K562 (cell line): ENCODE data around the gene FGR. TPM values are rescaled to one million over a fixed set of nuclear protein-coding genes. Genes with fewer than 3 reads are reported as not detected.
A peak's percentile ranks its signal among the peaks of the same experiment; 100 is the strongest.

ENCODE experiments used
- BCLAF1 ChIP-seq, 2 experiments: fragments of 450-650 bp in 1 of 2; IDR thresholded peaks; 2 replicates each; pipeline ENCODE4 v1.6.1; 2011 to 2017; ENCODE audit warnings: low read depth in 2 of 2, antibody characterized with exemption in 1 of 2, borderline replicate concordance in 1 of 2, low read length in 1 of 2, mild to moderate bottlenecking in 1 of 2, mixed read lengths in 1 of 2; ENCODE audit not compliant: control insufficient read depth in 1 of 2
- BRD4 ChIP-seq: fragments of 200-600 bp; sonication (generic); IDR thresholded peaks from 2 replicates; pipeline ENCODE4 v1.6.1; 2017; ENCODE audit warnings: inconsistent platforms
- BRF1 ChIP-seq: IDR thresholded peaks from 3 replicates; pipeline ENCODE4 v1.6.1; 2011; ENCODE audit warnings: borderline replicate concordance, mild to moderate bottlenecking; ENCODE audit not compliant: insufficient read length; ENCODE audit errors: extremely low read depth
- EHMT2 ChIP-seq: fragments of 450-650 bp; IDR thresholded peaks from 2 replicates; pipeline ENCODE4 v1.6.1; 2018; ENCODE audit warnings: antibody characterized with exemption
- EZH2 ChIP-seq: IDR thresholded peaks from 2 replicates; pipeline ENCODE4 v1.6.1; 2012; ENCODE audit warnings: low read depth, mild to moderate bottlenecking, inconsistent platforms, low read length, borderline replicate concordance
- GATAD2B ChIP-seq: fragments of 450-650 bp; IDR thresholded peaks from 2 replicates; pipeline ENCODE4 v1.6.1; 2017; ENCODE audit warnings: mild to moderate bottlenecking, borderline replicate concordance
- MTA1 ChIP-seq: fragments of 450-650 bp; IDR thresholded peaks from 2 replicates; pipeline ENCODE4 v1.6.1; 2017; ENCODE audit warnings: borderline replicate concordance
- MXD1 ChIP-seq: fragments of 250-450 bp; sonication (Bioruptor Pico); IDR thresholded peaks from 2 replicates; pipeline ENCODE4 v1.8.0; 2021; ENCODE audit warnings: borderline replicate concordance, mild to moderate bottlenecking, moderate library complexity; ENCODE audit not compliant: poor library complexity, severe bottlenecking
- NFE2 ChIP-seq: IDR thresholded peaks from 2 replicates; pipeline ENCODE4 v1.6.1; 2014; ENCODE audit warnings: antibody characterized with exemption, low read depth
- RFX5 ChIP-seq: IDR thresholded peaks from 2 replicates; pipeline ENCODE4 v1.6.1; 2011; ENCODE audit warnings: low read depth, mild to moderate bottlenecking, improper control_type of control experiment, low read length
- RNF219 ChIP-seq: fragments of 250-450 bp; sonication (Bioruptor Pico); IDR thresholded peaks from 2 replicates; pipeline ENCODE4 v1.5.0; 2022; ENCODE audit warnings: mild to moderate bottlenecking
- SNRNP70 ChIP-seq: fragments of 200-400 bp; formaldehyde crosslinking; optimal IDR thresholded peaks from 2 replicates; pipeline ENCODE3; 2017; ENCODE audit warnings: low read depth, low read length
- TEAD4 ChIP-seq, 2 experiments: sonication (generic) in 1 of 2; formaldehyde crosslinking in 1 of 2; IDR thresholded peaks; 2 replicates each; pipeline versions ENCODE4 v1.6.1 to v1.8.0; 2012 to 2022; ENCODE audit warnings: borderline replicate concordance in 1 of 2, inconsistent platforms in 1 of 2, low read length in 1 of 2, mild to moderate bottlenecking in 1 of 2, missing genetic modification reagents in 1 of 2
- ZHX1 ChIP-seq: fragments of 150-350 bp; conservative IDR thresholded peaks from 2 replicates; pipeline ENCODE4 v1.6.1; 2014; ENCODE audit warnings: low read length
- ZNF324 ChIP-seq: fragments of 250-450 bp; sonication (Bioruptor Pico); IDR thresholded peaks from 2 replicates; pipeline ENCODE4 v1.4.0; 2020; ENCODE audit warnings: mild to moderate bottlenecking
- ZNF778 ChIP-seq: fragments of 450-650 bp; formaldehyde crosslinking; IDR thresholded peaks from 2 replicates; pipeline ENCODE4 v1.4.0; 2020; ENCODE audit warnings: mild to moderate bottlenecking, moderate library complexity
- polyA plus RNA-seq, 8 experiments: library from polyadenylated mRNA; depleted of rRNA in 4 of 8; stranded (reverse) in 5 of 8; unstranded in 3 of 8; fragments of >200 nt; fragmentation: Nextera tagmentation in 2 of 8; fragmentation: Illumina TruSeq in 1 of 8; extraction: Ambion mirVana in 2 of 8; extraction: Trizol in 1 of 8; gene quantifications; 2 replicates each; pipeline versions ENCODE4 v1.2.1 to v1.2.3, GENCODE V29; 2011 to 2014; ENCODE audit warnings: inconsistent platforms in 1 of 8, missing spikeins in 1 of 8
- total RNA-seq, 7 experiments: library from RNA; depleted of rRNA in 6 of 7; stranded (reverse); fragments of >200 nt in 6 of 7; fragmentation: Illumina TruSeq in 2 of 7; extraction: Trizol in 2 of 7; gene quantifications; 2 replicates each; pipeline versions ENCODE4 v1.2.1 to v1.2.3, GENCODE V29; 2011 to 2021; ENCODE audit warnings: low replicate concordance in 1 of 7
- TF ChIP-seq, protein P1 (sequence below): sonication (generic); formaldehyde crosslinking; IDR thresholded peaks from 2 replicates; pipeline ENCODE4 v1.8.1; 2023; ENCODE audit warnings: mild to moderate bottlenecking, missing genetic modification reagents

Gene FGR
- total and polyA plus RNA-seq, 9 of the 15 experiments (the other 6 are each of a cell fraction or from before 2014, with no cell fraction given) = 0.04 to 0.11 TPM; not detected in 7

GRCh38 chr1:27598902-27599528, 36.0 kb downstream of the FGR start (continued):
- TF ChIP-seq BRF1 (no peak), RNF219 (CRISPR knock-in tag) (no peak), ZNF324 (no peak), MXD1 (CRISPR knock-in tag) (no peak), BCLAF1 (IDR thresholded peaks at IDR 0.05; ENCODE audit: borderline replicate concordance in 1 of 2, control insufficient read depth in 1 of 2, low read depth in 2 of 2, low read length in 1 of 2) (no peak), ZNF778 (CRISPR knock-in tag) (no peak), TEAD4 (IDR thresholded peaks at IDR 0.05; ENCODE audit: low read length) (no peak), TEAD4 (CRISPR knock-in tag; IDR thresholded peaks at IDR 0.05; ENCODE audit: borderline replicate concordance) (no peak), RFX5 (no peak), EHMT2 (no peak), MTA1 (no peak), EZH2 (no peak), ZHX1 (no peak), SNRNP70 (no peak), BRD4 (no peak), GATAD2B (no peak), NFE2 (peak; percentile 64)
- TF ChIP-seq, protein P1, sequence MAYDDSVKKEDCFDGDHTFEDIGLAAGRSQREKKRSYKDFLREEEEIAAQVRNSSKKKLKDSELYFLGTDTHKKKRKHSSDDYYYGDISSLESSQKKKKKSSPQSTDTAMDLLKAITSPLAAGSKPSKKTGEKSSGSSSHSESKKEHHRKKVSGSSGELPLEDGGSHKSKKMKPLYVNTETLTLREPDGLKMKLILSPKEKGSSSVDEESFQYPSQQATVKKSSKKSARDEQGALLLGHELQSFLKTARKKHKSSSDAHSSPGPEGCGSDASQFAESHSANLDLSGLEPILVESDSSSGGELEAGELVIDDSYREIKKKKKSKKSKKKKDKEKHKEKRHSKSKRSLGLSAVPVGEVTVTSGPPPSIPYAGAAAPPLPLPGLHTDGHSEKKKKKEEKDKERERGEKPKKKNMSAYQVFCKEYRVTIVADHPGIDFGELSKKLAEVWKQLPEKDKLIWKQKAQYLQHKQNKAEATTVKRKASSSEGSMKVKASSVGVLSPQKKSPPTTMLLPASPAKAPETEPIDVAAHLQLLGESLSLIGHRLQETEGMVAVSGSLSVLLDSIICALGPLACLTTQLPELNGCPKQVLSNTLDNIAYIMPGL (CRISPR knock-in tag) = no peak
